NB4 (cell line): ENCODE measurements around the gene VEZF1.

ENCODE experiments used
- POLR2A ChIP-seq: IDR thresholded peaks from 2 replicates; pipeline ENCODE4 v1.6.1; 2011; ENCODE audit warnings: mild to moderate bottlenecking; ENCODE audit not compliant: insufficient read length; ENCODE audit errors: extremely low read depth
- TF ChIP-seq, protein P1 (sequence below): IDR thresholded peaks from one replicate; pipeline ENCODE4 v1.5.1; 2012; ENCODE audit warnings: low read depth, low read length

DNA sequence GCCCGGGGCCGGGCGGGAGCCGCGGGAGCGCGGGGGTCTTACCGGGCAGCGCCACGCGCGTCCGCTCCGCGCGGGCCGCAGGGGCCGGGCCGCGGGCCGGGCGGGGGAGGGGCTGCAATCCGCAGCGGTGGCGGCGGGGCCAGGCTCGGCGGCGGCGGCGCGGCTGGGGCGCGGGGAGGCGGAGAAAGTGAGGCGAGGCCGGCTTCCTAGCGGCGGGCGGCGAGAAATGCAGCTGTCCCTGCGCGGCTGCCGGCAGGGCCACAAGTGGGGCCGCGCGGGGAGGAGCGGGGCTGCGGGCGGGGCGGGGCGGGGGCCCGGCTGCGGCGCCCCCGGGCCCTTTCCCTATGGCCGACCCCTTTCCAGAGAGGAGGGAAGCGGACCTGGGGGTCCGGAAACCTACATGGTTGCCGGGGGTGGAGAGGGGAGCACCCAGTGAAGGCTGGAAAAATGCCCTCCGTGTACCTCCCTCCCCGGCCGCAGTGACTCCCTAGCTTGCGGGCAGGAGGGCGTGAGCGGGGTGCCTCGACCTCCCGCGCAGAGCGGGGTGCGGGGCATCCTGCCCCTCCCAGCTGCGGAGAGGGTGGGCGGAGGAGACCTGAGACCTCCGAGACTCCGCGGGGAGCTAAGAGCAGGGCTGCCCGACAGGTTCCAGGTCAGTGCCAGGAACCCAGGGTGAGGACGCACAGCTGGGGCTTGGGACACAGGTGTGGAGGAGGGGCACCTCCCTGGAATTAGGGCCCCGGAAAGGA is 32.7 kb downstream of the VEZF1 start, which contains the start of gene CUEDC1:
- TF ChIP-seq, protein P1, sequence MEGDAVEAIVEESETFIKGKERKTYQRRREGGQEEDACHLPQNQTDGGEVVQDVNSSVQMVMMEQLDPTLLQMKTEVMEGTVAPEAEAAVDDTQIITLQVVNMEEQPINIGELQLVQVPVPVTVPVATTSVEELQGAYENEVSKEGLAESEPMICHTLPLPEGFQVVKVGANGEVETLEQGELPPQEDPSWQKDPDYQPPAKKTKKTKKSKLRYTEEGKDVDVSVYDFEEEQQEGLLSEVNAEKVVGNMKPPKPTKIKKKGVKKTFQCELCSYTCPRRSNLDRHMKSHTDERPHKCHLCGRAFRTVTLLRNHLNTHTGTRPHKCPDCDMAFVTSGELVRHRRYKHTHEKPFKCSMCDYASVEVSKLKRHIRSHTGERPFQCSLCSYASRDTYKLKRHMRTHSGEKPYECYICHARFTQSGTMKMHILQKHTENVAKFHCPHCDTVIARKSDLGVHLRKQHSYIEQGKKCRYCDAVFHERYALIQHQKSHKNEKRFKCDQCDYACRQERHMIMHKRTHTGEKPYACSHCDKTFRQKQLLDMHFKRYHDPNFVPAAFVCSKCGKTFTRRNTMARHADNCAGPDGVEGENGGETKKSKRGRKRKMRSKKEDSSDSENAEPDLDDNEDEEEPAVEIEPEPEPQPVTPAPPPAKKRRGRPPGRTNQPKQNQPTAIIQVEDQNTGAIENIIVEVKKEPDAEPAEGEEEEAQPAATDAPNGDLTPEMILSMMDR, result no peak
- no peak for TF ChIP-seq POLR2A
